ENCODE results near the gene MANSC4.
"Not testable (repeated sequence)": the region's sequence is repeated elsewhere in the genome, so short reads cannot be mapped to it uniquely, and the experiment has no call there.

The MANSC4 gene

GRCh38 chr12:27751386-27752047 is 28.5 kb downstream of the MANSC4 start:
- DNase-seq (ENCODE audit: low spot score), result no peak

DNA sequence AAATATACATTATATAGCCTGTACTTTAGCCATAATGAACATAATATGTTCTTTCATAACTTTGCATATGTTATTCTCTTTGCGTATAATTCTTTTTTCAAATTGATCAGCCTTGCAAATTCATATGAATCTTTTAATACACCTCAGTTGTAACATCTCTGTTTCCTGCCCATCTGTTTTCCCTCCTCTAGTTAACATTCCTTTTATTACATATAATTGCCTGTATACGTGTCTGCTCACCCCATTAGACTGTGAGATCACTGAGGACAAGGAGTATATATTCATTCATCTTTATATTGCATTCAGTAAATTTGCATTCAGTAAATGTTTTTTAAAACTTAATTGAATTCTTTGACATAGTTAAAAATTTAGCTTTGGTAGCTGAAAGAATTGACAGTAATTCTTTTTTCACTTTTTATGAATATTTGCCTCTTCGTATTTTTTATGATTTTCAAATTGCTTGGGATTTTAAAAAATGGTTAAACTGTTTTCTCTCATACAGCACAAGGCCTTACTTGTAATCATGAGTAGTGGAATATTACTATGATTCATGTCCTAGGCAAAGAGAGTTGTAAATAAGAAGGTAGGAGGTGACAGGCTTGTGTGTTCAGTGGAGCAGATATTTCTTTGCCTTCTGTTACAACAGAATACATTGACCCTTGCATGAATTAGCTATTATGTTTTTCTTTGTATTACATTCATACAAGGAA is 32.8 kb downstream of the MANSC4 start:
- peak; percentile 10 for DNase-seq (ENCODE audit: low spot score)

DNA sequence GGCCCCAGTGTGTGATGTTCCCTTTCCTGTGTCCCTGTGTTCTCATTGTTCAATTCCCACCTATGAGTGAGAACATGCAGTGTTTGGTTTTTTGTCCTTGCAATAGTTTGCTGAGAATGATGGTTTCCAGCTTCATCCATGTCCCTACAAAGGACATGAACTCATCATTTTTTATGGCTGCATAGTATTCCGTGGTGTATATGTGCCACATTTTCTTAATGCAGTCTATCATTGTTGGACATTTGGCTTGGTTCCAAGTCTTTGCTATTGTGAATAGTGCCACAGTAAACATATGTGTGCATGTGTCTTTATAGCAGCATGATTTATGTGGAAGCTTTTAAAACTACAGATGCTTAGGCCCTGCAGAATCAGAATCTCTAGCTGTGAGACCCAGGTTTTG is 34.3 kb downstream of the MANSC4 start:
- not testable (repeated sequence) for DNase-seq (ENCODE audit: low spot score)

DNA sequence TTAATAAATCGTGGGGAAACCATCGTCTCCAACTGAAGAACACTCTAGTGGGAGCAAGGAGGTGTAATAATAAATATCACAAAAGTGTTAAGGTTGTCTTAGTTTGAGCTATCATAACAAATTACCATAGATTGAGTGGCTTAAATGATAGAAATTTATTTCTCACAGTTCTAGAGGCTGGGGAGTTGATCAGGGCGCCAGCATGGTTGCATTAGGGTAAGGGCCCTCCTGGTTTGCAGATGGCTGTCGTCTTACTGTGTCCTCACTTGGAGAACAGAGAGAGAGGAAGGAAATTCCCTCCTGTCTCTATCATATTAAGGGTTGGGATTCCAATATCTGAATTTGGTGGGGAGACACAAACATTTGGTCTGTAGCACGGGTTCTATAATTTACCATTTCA is 36.4 kb downstream of the MANSC4 start:
- no peak for DNase-seq (ENCODE audit: low spot score)

DNA sequence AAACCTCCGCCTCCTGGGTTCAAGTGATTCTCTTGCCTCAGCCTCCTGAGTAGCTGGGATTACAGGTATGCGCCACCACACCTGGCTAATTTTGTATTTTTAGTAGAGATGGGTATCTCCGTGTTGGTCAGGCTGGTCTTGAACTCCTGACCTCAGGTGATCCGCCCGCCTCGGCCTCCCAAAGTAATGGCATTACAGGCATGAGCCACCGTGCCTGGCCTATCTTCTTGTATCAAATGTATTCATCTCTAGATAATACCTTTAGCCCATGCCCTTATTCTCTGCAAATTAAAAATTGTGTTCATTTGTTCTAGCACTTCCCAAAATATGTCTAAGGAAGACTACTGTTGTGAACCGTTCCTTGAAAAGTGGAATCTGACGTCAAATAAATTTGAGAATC is 45.7 kb downstream of the MANSC4 start:
- not testable (repeated sequence) for DNase-seq (ENCODE audit: low spot score)

DNA sequence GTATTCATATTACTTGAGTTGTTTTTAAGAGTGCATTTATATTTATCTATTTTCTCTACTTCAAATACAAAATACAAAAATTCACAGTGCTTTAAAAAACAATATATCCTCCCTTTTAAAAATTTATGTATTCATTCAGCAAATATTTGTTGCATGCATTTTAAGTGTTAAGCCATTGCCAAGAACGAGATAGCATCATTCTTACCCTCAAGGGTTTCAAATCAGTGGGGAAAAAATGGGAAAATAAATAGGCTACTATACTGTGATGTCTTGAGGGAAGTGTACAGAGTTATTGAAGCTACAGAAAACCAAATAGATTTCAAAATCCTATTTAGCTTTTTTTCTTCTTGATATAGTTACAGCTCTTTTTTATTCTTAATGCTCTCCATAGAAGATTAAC is 46.2 kb downstream of the MANSC4 start:
- DNase-seq (ENCODE audit: low spot score), result no peak

DNA sequence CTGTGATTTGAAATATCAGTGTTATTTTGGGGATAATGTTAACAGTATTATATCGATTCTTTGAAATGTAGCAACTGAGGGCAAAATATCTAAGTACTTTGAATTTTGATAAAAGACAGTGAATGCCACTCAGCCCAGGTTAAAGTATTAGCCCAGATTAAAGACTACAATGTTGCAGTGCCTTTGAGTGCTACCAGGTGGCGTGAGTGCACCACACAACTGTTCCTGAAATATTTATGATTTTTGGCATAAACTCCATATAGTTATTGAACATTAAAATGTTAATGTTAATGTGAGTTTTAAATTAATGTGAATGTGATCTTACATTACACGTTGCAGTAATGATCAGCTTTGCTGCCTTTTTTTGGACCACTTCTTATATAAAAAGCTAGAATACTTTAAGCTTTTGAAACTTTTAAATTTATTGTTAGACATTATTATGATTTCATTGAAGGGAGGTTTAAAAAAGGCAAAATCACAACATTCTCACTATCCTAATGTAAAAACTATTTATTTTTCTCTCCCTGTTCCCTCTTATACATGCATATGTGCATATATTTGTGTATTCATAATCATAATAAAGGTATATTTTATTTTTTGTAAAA is 46.9 kb downstream of the MANSC4 start:
- DNase-seq (ENCODE audit: low spot score), result peak; percentile 35

DNA sequence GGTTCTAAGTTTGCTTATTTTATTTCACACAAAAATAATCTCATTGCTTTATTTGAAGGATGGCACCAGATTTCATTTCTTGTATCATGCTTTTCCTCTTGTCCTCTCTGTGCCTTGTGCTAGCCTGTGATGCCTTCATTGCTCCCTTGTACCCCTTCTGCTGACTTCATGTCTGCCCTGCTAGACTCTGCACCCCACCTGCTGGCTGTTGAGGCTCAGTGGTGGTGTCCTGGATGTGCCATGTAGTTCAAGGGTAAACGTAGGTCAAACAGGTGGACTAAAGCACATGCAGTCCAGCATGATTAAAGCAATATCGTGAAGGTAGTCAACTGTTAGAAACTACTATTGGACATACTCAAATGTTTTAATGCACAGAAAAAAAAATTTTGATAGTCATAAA is 47.8 kb downstream of the MANSC4 start:
- no peak for DNase-seq (ENCODE audit: low spot score)

GRCh38 chr12:27730097-27730588 is 49.9 kb downstream of the MANSC4 start:
- DNase-seq (ENCODE audit: low spot score), result no peak

DNA sequence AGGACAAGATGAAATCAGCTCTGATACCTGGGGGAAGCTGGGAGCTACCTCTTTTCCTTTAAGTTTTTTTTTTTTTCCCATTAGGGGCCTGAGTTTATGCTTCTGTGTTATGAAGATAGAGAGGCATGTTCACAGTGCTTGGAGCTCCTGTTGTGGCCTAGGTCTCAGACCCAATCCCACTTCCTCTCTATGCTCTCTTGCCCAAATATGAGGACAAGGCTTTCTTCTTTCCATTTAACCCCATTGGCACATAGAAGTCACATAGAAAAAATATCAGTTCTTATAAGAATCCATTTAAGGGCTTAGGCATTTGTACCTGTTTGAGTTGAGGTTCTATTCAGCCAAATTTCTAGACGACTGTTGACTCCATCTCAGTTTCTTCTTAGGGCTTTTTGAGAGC is 56.8 kb downstream of the MANSC4 start:
- no peak for DNase-seq (ENCODE audit: low spot score)

Data from AG08396 (cell line).